Testis (tissue), 2 donors: ENCODE measurements around the gene RBFOX1.

ENCODE experiments used
- CTCF ChIP-seq, 3 experiments: fragments of 450-650 bp in 2 of 3; fragments of 200-600 bp in 1 of 3; sonication (generic) in 1 of 3; IDR thresholded peaks; one replicate each; pipeline ENCODE4 v1.5.1; 2016 to 2019; ENCODE audit warnings: antibody characterized with exemption in 3 of 3, mild to moderate bottlenecking in 2 of 3, moderate library complexity in 1 of 3
- POLR2A ChIP-seq: fragments of 450-650 bp; IDR thresholded peaks from one replicate; pipeline ENCODE4 v1.6.1; 2017; ENCODE audit warnings: antibody characterized with exemption, mild to moderate bottlenecking, moderate library complexity

- no peak for TF ChIP-seq CTCF (IDR thresholded peaks at IDR 0.05)
- TF ChIP-seq POLR2A = no peak
Observed at GRCh38 chr16:7492122-7492521, 159.5 kb downstream of the RBFOX1 start.
